Measurements from ENCODE around the gene TGM3.

TGM3 gene

GRCh38 chr20:2307136-2307535, 11.3 kb downstream of the TGM3 start:
- DNase-seq (ENCODE audit: low spot score) = no peak

- DNase-seq (ENCODE audit: low spot score) = no peak
These were observed 15.5 kb downstream of the TGM3 start for GRCh38 chr20:2311329-2311728.

DNA sequence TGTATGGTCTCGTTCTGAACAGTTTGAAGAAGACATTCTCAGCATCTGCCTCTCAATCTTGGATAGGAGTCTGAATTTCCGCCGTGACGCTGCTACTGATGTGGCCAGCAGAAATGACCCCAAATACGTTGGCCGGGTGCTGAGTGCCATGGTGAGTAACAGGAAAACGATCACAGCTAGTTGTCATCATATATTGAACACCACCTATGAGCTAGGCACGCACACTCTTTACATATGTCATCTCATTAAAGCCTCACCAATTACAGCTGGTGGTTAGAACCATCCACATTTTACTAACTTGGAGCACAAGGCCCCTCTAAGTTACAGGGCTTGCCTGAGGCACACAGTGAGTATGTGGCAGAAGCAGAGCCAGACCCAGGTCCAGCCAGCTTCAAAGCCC, 17.1 kb downstream of the TGM3 start:
- no peak for DNase-seq (ENCODE audit: low spot score)

GRCh38 chr20:2313316-2313715, 17.5 kb downstream of the TGM3 start:
- no peak for DNase-seq (ENCODE audit: low spot score)

DNA sequence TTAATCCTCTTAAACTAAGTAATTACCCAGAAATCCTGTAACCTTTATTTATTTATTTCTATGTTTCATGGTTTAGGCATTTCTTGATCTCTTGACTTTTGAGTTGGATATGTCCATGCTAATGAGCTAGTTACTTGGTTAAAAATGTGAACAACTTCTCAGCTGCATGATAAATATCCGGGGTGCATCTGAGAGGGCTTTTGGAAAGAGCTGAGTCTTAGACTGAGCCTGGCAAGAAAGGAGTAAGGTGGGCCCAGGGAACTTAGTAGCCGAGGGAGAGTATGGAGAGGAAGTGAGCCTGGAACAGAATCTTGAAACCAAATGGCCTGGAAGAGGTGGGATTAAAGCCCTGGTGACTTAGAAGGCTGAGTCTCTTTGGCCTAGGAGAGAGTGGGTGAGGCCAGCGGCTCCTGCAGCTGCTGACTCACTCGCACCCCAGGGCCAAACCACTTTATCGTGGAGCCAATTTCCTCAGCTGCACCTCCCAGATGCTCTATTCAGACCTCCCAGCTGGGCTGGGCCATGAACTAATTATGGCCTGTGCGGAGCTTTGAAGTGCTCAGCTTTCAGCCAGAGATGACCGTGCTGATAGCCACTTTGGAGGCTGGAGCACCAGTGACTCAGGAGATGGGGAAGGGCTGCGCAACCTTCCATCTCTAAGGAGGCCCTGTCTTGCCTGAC, 19.1 kb downstream of the TGM3 start:
- DNase-seq (ENCODE audit: low spot score) = peak; percentile 93

- no peak for DNase-seq (ENCODE audit: low spot score)
These were observed 19.6 kb downstream of the TGM3 start for GRCh38 chr20:2315440-2315778.

- DNase-seq (ENCODE audit: low spot score) = no peak
These were observed 21.2 kb downstream of the TGM3 start for GRCh38 chr20:2316847-2317495.

- no peak for DNase-seq (ENCODE audit: low spot score)
These were observed 25.2 kb downstream of the TGM3 start for GRCh38 chr20:2320813-2321658.

GRCh38 chr20:2323051-2323450, 27.2 kb downstream of the TGM3 start:
- no peak for DNase-seq (ENCODE audit: low spot score)

- DNase-seq (ENCODE audit: low spot score) = no peak
These were observed 30.2 kb downstream of the TGM3 start for GRCh38 chr20:2326046-2326445.

DNA sequence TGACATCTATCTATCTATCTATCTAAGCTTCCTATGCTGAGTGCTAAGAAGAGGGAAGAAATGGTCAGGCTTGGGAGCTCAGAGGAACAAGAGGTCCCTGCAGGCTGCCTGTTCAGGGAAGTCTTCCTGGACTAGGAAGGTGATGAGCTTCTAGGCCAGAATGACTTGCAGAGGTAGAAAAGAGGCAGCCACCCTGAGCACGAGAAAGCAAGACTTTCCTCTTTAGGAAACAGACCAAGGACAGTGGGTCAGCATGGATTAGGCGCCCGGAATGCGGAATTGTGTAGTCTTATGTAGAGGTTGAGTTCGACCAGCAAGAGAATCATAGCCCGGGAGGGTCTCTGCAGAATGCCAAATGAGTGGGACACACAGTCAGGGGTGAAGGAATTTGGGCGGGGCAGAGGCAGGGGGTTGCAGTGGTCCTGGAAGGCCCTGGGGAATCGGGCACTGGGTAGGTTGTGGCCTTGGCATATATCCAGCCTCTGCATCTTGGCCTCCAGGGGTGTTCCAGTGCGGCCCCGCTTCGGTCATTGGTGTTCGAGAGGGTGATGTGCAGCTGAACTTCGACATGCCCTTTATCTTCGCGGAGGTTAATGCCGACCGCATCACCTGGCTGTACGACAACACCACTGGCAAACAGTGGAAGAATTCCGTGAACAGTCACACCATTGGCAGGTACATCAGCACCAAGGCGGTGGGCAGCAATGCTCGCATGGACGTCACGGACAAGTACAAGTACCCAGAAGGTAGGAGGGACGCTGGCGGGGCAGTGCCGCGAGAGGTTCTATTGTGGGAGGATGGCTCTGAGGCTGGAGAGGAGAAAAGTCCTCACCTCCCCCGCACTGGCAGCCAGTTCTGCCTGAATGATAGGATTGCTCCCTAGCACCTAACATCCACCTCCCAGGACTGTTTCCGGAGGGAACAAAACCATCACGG, 32.1 kb downstream of the TGM3 start:
- DNase-seq (ENCODE audit: low spot score) = no peak

- DNase-seq (ENCODE audit: low spot score) = no peak
These were observed 33.5 kb downstream of the TGM3 start for GRCh38 chr20:2329286-2329685.

- no peak for DNase-seq (ENCODE audit: low spot score)
These were observed 34.4 kb downstream of the TGM3 start for GRCh38 chr20:2330090-2330695.

- no peak for DNase-seq (ENCODE audit: low spot score)
These were observed 35.3 kb downstream of the TGM3 start for GRCh38 chr20:2331106-2331505.

DNA sequence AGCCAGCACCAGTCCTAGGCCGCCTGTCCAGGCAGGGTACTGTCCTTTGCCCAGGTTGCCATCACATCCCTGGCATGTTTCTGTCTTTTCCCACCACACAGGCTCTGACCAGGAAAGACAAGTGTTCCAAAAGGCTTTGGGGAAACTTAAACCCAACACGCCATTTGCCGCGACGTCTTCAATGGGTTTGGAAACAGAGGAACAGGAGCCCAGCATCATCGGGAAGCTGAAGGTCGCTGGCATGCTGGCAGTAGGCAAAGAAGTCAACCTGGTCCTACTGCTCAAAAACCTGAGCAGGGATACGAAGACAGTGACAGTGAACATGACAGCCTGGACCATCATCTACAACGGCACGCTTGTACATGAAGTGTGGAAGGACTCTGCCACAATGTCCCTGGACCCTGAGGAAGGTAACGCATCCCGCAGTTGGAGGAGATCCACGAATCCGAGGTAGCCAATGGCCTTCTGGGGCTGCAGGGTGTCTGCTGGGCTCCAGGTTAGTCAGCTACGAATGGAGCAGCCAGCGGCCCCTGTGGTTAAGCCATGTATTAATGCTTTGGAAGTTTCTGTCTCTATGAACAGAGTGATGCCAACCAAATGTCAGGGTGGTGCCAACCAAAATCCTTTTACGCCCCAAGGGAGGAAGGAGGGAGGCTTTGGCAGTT, 36.2 kb downstream of the TGM3 start:
- DNase-seq (ENCODE audit: low spot score) = no peak

- no peak for DNase-seq (ENCODE audit: low spot score)
These were observed 36.9 kb downstream of the TGM3 start for GRCh38 chr20:2332711-2333110.

GRCh38 chr20:2333821-2334220, 38.0 kb downstream of the TGM3 start:
- no peak for DNase-seq (ENCODE audit: low spot score)

DNA sequence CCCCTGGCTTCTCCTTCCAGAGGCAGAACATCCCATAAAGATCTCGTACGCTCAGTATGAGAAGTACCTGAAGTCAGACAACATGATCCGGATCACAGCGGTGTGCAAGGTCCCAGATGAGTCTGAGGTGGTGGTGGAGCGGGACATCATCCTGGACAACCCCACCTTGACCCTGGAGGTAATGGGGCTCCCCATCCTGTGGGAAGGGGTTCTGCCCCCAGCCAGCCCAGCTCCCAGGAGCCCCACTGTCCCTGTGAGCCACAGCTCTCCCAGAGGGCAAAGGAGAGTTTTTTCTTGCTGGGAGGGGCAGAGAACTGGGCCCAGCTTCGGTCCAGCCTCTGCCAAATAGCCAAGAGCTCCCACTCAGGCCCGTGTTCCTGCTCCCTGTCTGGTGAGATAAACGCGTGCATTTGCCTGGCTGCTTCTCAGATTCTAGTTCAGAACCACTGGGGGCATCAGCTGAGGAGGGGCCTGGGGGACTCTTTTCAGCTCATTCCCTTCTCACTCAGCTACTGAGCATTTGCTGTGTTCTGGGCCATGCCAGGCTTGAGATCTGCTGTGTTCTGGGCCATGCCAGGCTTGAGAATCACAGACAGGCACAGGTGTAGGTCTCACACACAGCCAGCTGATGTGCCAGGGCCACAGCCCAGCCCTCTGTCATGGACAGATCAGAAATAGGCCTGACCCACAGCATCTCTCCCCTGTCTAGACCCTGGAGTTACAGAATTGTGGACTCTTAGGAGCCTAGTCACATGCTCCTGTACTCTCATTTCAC, 39.5 kb downstream of the TGM3 start:
- no peak for DNase-seq (ENCODE audit: low spot score)

DNA sequence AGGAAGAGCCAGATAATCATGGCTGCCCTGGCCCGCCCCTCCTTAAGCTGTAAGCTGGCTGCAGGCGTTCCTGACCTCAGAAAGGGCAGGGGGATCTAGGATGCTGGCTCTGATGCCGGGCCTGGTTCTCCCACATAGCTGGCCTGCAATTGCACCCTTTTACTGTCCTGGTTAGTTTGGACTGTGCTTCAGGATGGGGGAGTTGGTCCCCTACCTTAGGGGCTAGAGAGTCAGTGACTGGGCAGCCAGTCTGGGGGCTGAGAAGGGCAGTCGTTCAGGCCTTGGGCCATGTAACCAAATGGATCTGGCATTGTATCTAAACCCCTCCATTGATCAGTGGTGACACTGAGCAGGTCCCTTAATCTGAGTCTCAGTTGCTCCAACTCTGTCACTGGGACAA, 40.7 kb downstream of the TGM3 start:
- DNase-seq (ENCODE audit: low spot score) = no peak

- no peak for DNase-seq (ENCODE audit: low spot score)
These were observed 41.3 kb downstream of the TGM3 start for GRCh38 chr20:2337142-2337541.
